Metanephros (tissue), 1 donor: Measurements from ENCODE around the gene HNRNPR. TPM values are rescaled to one million over a fixed set of nuclear protein-coding genes. Genes with fewer than 3 reads are reported as not detected.

Experiments used
- total RNA-seq: library from RNA; depleted of rRNA; stranded (reverse); fragments of >200 nt; gene quantifications from one replicate; pipeline ENCODE4 v1.2.3, GENCODE V29; 2014

HNRNPR gene
- 111 TPM for total RNA-seq

DNA sequence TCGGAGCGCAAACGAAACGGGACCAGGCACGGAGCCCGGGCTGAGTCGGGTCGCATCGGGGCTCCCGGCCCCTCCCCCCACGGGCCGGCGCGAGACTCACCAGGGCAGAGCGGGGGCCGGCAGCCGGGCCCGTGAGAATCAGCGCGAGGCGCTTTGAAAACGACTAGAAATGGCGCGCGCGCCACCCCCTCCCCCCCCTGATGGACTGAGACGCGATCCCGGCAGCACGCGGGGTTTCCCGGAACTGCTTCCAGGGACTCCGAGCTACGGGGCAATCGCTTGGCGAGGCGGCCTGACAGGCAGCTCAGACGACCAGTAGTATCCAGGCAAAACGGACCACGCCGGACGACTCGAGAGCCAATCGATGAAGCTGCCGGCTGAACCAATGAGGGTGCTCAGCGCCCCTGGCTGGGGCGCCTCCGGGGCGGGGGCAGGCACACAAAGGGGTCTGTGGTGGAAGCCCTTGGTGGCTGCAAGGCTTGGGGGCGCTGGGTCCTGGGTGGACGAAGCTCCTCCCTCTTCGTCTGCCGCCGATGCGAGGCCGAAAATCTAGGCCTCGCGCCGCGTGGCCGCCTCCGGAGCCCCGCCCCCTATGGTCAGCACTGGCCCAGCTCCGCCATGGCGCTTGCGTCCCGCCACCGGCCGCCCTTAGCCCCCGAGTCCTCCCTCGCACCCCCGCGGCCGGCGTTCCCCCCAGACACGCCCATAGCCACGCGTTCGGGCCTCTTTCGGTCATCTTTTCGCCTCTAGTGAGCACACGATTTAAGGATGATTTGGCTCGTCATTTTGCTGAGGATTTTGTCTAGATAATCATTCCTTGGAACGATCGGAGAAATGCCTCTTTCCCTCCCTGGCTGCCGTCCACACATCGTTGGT, at the start of gene HNRNPR:
Gene HNRNPR, minus strand, starts transcription at position 174 of the 876 bp plus-strand sequence. CDS start 3,276 bp downstream, outside the sequence.

DNA sequence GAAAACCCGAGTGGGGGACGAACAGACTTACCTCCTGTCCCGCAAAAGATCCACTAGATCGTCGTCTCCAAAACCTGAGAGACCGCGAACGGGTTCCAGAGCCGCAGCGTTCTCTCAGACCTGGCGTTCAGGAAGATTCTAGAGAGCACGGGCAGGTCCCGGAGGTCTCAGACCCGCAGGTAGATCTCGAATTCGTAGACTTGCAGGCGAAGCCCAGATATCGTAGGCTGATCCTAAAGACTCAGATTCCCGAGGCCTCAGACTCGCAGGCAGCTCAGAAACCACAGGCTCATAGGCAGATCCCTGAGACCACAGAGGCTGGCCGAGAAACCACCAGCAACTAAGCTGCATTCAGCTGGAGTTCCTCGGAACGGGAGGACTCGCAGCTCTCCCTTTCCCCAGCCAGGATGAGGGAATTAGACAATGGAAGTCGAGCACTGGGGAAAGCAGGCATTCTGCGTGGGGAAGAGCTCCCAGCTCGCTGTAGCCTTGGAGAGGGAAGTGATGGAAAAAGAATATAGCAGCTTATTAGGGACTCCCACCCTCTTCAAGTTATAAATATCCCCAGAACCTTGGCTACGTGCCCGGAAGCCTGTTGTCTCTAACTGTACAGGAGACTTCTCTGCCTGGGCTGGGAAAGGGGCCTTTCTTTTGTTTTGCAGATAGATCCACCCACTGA, 25.4 kb upstream of the HNRNPR start, which contains the start of gene ZNF436:
Gene ZNF436, minus strand, starts transcription at position 502 of the 679 bp plus-strand sequence. CDS start 1,831 bp downstream, outside the sequence.

Other genes starting within 250 kb of the HNRNPR start
- gene LUZP1, start 175.4 kb downstream of the HNRNPR start, total RNA-seq: 24.3 TPM
- 0.12 TPM for gene HTR1D, start 126.8 kb downstream of the HNRNPR start, total RNA-seq
- gene ZNF436, start 25.6 kb upstream of the HNRNPR start, total RNA-seq: 28.6 TPM
- 75.4 TPM for gene TCEA3, start 80.5 kb upstream of the HNRNPR start, total RNA-seq
- 40.1 TPM for gene ASAP3, start 139.9 kb upstream of the HNRNPR start, total RNA-seq
- gene E2F2, start 186.9 kb upstream of the HNRNPR start, total RNA-seq: 9.0 TPM
- 558 TPM for gene ID3, start 215.2 kb upstream of the HNRNPR start, total RNA-seq